Epidermal melanocyte (primary cell): ENCODE results near the gene BARHL1.

ENCODE experiments used
- DNase-seq: peaks from one replicate; pipeline ENCODE4 v3.0.0; 2011; ENCODE audit warnings: low spot score; ENCODE audit not compliant: insufficient read length

BARHL1 gene

GRCh38 chr9:132586830-132587591, 4.6 kb downstream of the BARHL1 start:
- no peak for DNase-seq

- no peak for DNase-seq
These were observed 5.2 kb downstream of the BARHL1 start for GRCh38 chr9:132587592-132587955.

- no peak for DNase-seq
These were observed 5.7 kb downstream of the BARHL1 start for GRCh38 chr9:132588098-132588497.

GRCh38 chr9:132588501-132589147, 6.2 kb downstream of the BARHL1 start:
- DNase-seq: no peak

- DNase-seq: no peak
These were observed 7.0 kb downstream of the BARHL1 start for GRCh38 chr9:132589148-132590036.

- DNase-seq: no peak
These were observed 7.6 kb downstream of the BARHL1 start for GRCh38 chr9:132590037-132590317.

GRCh38 chr9:132590318-132591182, 8.1 kb downstream of the BARHL1 start:
- no peak for DNase-seq

GRCh38 chr9:132591244-132591643, 8.8 kb downstream of the BARHL1 start:
- DNase-seq: no peak

- no peak for DNase-seq
These were observed 9.4 kb downstream of the BARHL1 start for GRCh38 chr9:132591751-132592314.

- DNase-seq: no peak
These were observed 10.0 kb downstream of the BARHL1 start for GRCh38 chr9:132592451-132592850.

- DNase-seq: no peak
These were observed 12.0 kb downstream of the BARHL1 start for GRCh38 chr9:132594412-132594811.

GRCh38 chr9:132595319-132595718, 12.9 kb downstream of the BARHL1 start:
- DNase-seq: no peak

- no peak for DNase-seq
These were observed 13.8 kb downstream of the BARHL1 start for GRCh38 chr9:132596200-132596599.

- DNase-seq: no peak
These were observed 14.8 kb downstream of the BARHL1 start for GRCh38 chr9:132597073-132597775.

- DNase-seq: no peak
These were observed 18.0 kb downstream of the BARHL1 start for GRCh38 chr9:132600326-132600984.

- no peak for DNase-seq
These were observed 19.8 kb downstream of the BARHL1 start for GRCh38 chr9:132602207-132602606.

GRCh38 chr9:132605387-132605786, 23.0 kb downstream of the BARHL1 start:
- no peak for DNase-seq

GRCh38 chr9:132606066-132606465, 23.7 kb downstream of the BARHL1 start:
- no peak for DNase-seq

- DNase-seq: no peak
These were observed 26.8 kb downstream of the BARHL1 start for GRCh38 chr9:132609184-132609583.

GRCh38 chr9:132609829-132610228, 27.4 kb downstream of the BARHL1 start:
- no peak for DNase-seq
